ENCODE results near the gene SPTB.

GRCh38 chr14:64830961-64831360 lies 48.7 kb downstream of the SPTB start:
- TF ChIP-seq POLR2A (IDR thresholded peaks at IDR 0.05) (no peak), CTCF (IDR thresholded peaks at IDR 0.05) (no peak)
